Pancreas (tissue), 10 donors: Measurements from ENCODE around the gene RAD52. TPM values are rescaled to one million over a fixed set of nuclear protein-coding genes. Genes with fewer than 3 reads are reported as not detected.

Experiments
- ATAC-seq, 4 donors: fragments of 200-7000 bp; cut with Tn5 transposase; one replicate each; pipeline versions ENCODE4 v1.8.0 to v1.9.1; 2020; ENCODE audit warnings: mild to moderate bottlenecking in 4 of 4, moderate library complexity in 4 of 4
- DNase-seq, 6 donors: peaks; one replicate each; pipeline ENCODE4 v3.0.0-alpha.2; 2020
- FAIRE-seq: peaks from 2 replicates; lab custom pipeline; 2012; peaks lifted over from hg19 to GRCh38; lab: Jason Lieb, UNC
- H3K27ac ChIP-seq, 4 donors: fragments of 200-600 bp; sonication (generic); 1 replicate in 3 of 4; 2 replicates in 1 of 4; pipeline versions ENCODE4 v1.5.0 to v1.8.0; 2020
- H3K27me3 ChIP-seq, 4 donors: fragments of 200-600 bp; one replicate each; pipeline ENCODE4 v1.8.0; 2021
- H3K36me3 ChIP-seq, 3 donors: fragments of 200-600 bp; sonication (generic) in 1 of 3; one replicate each; pipeline versions ENCODE4 v1.5.0 to v1.8.0; 2020 to 2021
- H3K4me1 ChIP-seq, 3 donors: fragments of 200-600 bp; one replicate each; pipeline ENCODE4 v1.8.0; 2021
- H3K4me3 ChIP-seq, 4 donors: fragments of 200-600 bp; sonication (generic) in 2 of 4; one replicate each; pipeline versions ENCODE4 v1.5.0 to v1.8.0; 2020 to 2021
- H3K9me3 ChIP-seq, 4 donors: fragments of 200-600 bp; one replicate each; pipeline ENCODE4 v1.8.0; 2021
- WGBS, 2 donors: extraction: QIAGEN DNeasy Blood & Tissue Kit; methylation state at CpG; one replicate each; pipeline ENCODE4 v1.1.7; 2013; 5-methylcytosine and 5-hydroxymethylcytosine counted together
- intact Hi-C, 3 donors: fragments of 100-400 bp; cut with DNase I; formaldehyde crosslinking; loops; one replicate each; pipeline versions ENCODE4 v1.11.1 to v1.14.2; 2022
- polyA plus RNA-seq, 2 donors: library from polyadenylated mRNA; stranded (reverse); fragments of 200-250 nt; gene quantifications; one replicate each; pipeline ENCODE4 v1.2.3, GENCODE V29; 2013
- total RNA-seq, 6 donors: library from RNA; stranded (reverse); fragmentation: NEBNext Ultra II Directional in 4 of 6; extraction: Animal tissue kit (Norgen Biotek cat#: 25700) in 4 of 6; gene quantifications; one replicate each; pipeline versions ENCODE4 v1.2.1 to v1.2.4, GENCODE V29; 2021 to 2023
- TF ChIP-seq, protein P1 (sequence below), 4 donors: fragments of 200-600 bp; sonication (generic) in 3 of 4; IDR thresholded peaks; one replicate each; pipeline versions ENCODE4 v1.5.0 to v1.8.0; 2021; ENCODE audit warnings: antibody characterized with exemption in 4 of 4
- donor health status: healthy with polysubstance abuse.
- donor health status: DM: no; HTN: no; CAD: no; lungs with moderate emphysema.
- donor health status: DM: no; HTN: no; CAD: no.
- donor health status: control.
- donor health status: control.
- donor health status: Bipolar disorder and iron deficiency.
- donor health status: DM: yes; HTN: yes; CAD: no.
- donor health status: DM: no; HTN: no; CAD: no.
- donor health status: DM: no; HTN: no; CAD: no.
- donor health status: DM: yes; HTN: yes; CAD: no.

The RAD52 gene
- total and polyA plus RNA-seq, 8 donors: 5.0 to 15.5 (median 7.2) TPM

DNA sequence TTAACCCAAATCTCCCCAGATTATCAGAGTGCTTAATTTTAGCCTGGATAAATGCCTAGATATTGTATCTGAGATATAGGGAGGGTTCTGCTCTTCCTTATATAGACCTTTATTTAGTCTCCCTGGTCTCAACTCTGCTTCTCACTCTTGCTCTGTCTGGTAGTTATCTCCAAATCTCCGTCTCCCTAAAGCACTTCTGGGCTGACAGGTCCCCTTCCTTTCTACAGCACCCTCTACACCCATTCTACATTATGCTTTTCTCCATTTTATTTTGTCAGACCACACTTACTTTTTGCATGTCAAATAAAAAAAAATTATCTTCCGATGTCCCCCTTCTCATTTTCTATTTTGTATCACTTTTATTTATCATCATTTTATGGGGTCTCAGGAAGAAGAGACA is 39.6 kb upstream of the RAD52 start:
- H3K36me3 ChIP-seq: no peaks in the 10 kb centered on the region
- no peak overlapping the region for H3K4me3 ChIP-seq
- intact Hi-C loops: no loop called here
- no peaks in the 10 kb centered on the region for H3K27me3 ChIP-seq
- H3K9me3 ChIP-seq: no peaks in the 10 kb centered on the region
- FAIRE-seq (no peak), DNase-seq (no peak), ATAC-seq (no peak)
- peaks cover 3 to 19% (median 15%) of the 10 kb centered on the region in 3 donors for H3K4me1 ChIP-seq
- peak overlapping the region in 2 of 4 donors; percentile 97 to 99 for H3K27ac ChIP-seq
- 80 to 89% methylated on average over 2 of the region's 2 CpGs for WGBS, 2 donors
- TF ChIP-seq, protein P1, sequence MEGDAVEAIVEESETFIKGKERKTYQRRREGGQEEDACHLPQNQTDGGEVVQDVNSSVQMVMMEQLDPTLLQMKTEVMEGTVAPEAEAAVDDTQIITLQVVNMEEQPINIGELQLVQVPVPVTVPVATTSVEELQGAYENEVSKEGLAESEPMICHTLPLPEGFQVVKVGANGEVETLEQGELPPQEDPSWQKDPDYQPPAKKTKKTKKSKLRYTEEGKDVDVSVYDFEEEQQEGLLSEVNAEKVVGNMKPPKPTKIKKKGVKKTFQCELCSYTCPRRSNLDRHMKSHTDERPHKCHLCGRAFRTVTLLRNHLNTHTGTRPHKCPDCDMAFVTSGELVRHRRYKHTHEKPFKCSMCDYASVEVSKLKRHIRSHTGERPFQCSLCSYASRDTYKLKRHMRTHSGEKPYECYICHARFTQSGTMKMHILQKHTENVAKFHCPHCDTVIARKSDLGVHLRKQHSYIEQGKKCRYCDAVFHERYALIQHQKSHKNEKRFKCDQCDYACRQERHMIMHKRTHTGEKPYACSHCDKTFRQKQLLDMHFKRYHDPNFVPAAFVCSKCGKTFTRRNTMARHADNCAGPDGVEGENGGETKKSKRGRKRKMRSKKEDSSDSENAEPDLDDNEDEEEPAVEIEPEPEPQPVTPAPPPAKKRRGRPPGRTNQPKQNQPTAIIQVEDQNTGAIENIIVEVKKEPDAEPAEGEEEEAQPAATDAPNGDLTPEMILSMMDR (IDR thresholded peaks at IDR 0.05): no peak

DNA sequence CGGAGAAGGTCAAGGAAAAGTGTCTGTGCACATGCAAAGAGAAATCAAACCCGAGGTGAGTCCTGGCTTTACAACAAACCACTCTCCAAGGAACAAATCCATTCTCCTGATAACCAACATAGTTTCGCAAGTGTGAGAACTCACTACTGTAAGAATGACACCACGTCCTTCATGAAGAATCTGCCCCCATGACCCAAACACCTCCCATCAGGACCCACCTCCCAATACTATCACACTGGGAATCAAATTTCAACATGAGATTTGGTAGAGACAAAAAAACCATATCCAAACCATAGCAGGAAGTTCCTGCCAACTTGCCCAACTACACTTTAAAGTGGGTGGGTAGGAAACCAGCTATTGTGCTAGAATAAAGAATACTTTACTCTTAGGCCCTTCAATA is 39.2 kb upstream of the RAD52 start:
- Histone ChIP-seq H3K27ac (peak overlapping the region in 2 of 4 donors; percentile 97 to 99), H3K4me3 (no peak overlapping the region), H3K36me3 (no peaks in the 10 kb centered on the region), H3K9me3 (no peaks in the 10 kb centered on the region), H3K4me1 (peaks cover 3 to 19% (median 15%) of the 10 kb centered on the region in 3 donors), H3K27me3 (no peaks in the 10 kb centered on the region)
- TF ChIP-seq, protein P1 (IDR thresholded peaks at IDR 0.05): no peak
- WGBS, 2 donors: 77% methylated on average over 4 of the region's 4 CpGs
- ATAC-seq (no peak), DNase-seq (no peak), FAIRE-seq (no peak)
- intact Hi-C loops: no loop called here

DNA sequence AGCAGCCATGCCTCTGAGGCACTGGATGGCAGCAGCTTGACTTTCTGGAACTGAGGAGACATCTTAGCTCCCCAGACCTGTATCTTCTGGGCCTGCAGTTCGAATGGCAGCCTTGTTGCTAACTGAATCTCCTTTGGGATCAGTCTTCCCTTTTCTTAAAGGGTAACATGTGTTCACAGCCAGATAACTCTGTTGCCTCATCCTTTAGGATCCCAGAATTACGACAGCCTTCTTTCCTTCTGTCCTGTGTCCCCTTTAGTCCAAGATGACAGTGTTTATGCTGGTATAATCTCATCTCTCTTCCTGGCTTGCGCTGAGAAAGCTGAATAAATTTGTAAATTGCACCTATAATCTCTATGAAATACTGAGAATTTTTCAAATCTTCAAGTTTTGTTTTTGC is 32.5 kb upstream of the RAD52 start:
- ATAC-seq (no peak), DNase-seq (no peak), FAIRE-seq (no peak)
- H3K4me3 ChIP-seq: no peak overlapping the region
- TF ChIP-seq, protein P1 (IDR thresholded peaks at IDR 0.05): no peak
- no peaks in the 10 kb centered on the region for H3K27me3 ChIP-seq
- WGBS, 2 donors: 87 to 90% methylated on average over 3 of the region's 3 CpGs
- no peak overlapping the region for H3K27ac ChIP-seq
- intact Hi-C loops: no loop called here
- H3K9me3 ChIP-seq: no peaks in the 10 kb centered on the region
- no peaks in the 10 kb centered on the region for H3K4me1 ChIP-seq
- H3K36me3 ChIP-seq: no peaks in the 10 kb centered on the region

DNA sequence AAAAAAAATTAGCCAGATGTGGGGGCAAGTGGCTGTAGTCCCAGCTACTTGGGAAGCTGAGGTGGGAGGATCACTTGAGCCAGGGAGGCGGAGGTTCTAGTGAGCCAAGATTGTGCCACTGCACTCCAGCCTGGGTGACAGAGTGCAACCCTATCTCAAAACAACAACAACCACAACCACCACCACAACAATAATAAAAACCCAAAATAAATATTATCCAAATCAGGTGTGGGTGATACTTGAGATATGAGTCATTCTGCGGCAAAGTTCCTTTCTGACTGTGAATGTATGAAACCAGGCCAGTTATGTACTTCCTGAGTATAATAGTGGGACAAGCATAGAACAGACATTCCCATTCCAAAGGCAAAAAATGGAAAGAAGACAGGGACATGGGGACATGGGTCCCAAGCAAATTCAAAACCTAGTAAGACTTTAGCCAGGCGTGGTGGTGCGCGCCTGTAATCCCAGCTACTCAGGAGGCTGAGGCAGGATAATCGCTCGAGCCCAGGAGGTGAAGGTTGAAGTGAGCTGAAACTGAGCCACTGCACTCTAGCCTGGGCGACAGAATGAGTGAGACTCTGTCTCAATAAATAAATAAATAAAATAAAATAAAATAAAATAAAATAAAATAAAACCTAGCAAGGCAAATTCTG is 31.8 kb upstream of the RAD52 start:
- H3K4me1 ChIP-seq: no peaks in the 10 kb centered on the region
- H3K4me3 ChIP-seq: no peak overlapping the region
- H3K27ac ChIP-seq: no peak overlapping the region
- TF ChIP-seq, protein P1 (IDR thresholded peaks at IDR 0.05): no peak
- intact Hi-C loops: no loop called here
- DNase-seq: no peak
- H3K36me3 ChIP-seq: no peaks in the 10 kb centered on the region
- 95 to 96% methylated on average over 8 of the region's 8 CpGs for WGBS, 2 donors
- FAIRE-seq: no peak
- ATAC-seq: no peak
- no peaks in the 10 kb centered on the region for H3K9me3 ChIP-seq
- H3K27me3 ChIP-seq: no peaks in the 10 kb centered on the region

DNA sequence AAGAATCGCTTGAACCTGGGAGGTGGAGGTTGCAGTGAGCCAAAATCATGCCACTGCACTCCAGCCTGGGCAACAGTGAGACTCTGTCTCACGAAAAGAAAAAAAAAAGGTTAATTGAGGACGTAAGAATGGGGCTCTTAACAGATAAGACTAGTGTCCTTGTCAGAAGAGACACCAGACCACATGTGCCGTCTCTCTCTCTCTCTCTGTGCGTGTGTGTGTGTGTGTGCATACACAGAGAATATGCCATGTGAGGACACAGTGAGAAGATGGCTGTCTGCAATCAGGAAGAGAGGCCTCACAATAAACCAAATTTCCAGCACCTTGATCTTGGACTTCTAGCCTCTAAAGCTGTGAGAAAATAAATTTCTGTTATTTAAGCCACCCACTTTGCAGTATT is 29.9 kb upstream of the RAD52 start:
- ATAC-seq: no peak
- intact Hi-C loops: no loop called here

More for the DNA sequence above, 29.9 kb upstream of the RAD52 start:
- Histone ChIP-seq H3K9me3 (no peaks in the 10 kb centered on the region), H3K36me3 (no peaks in the 10 kb centered on the region), H3K27ac (no peak overlapping the region), H3K4me3 (no peak overlapping the region), H3K27me3 (no peaks in the 10 kb centered on the region), H3K4me1 (no peaks in the 10 kb centered on the region)
- FAIRE-seq (no peak), DNase-seq (no peak)
- WGBS, 2 donors: 67 to 82% methylated on average over 5 of the region's 5 CpGs
- TF ChIP-seq, protein P1 (IDR thresholded peaks at IDR 0.05): no peak
